GM23338 (cell line): ENCODE measurements around the gene IPP. TPM values are rescaled to one million over a fixed set of nuclear protein-coding genes. Genes with fewer than 3 reads are reported as not detected.

Experiments
- ATAC-seq: fragments of 200-7000 bp; cut with Tn5 transposase; 3 replicates; pipeline ENCODE4 v1.9.1; 2020
- DNase-seq: peaks from one replicate; pipeline ENCODE4 v3.0.0-alpha.2; 2015; ENCODE audit warnings: low spot score
- H2AFZ ChIP-seq: fragments of 200-600 bp; sonication (generic); 2 replicates; pipeline ENCODE4 v1.8.0; 2016; ENCODE audit warnings: antibody characterized with exemption, mild to moderate bottlenecking, moderate library complexity
- H3F3A ChIP-seq: fragments of 200-600 bp; sonication (generic); replicated peaks from 2 replicates; pipeline ENCODE4 v1.8.0; 2017; ENCODE audit warnings: antibody characterized with exemption, mixed run types, low read depth
- H3K27ac ChIP-seq: fragments of 200-600 bp; sonication (generic); 2 replicates; pipeline ENCODE4 v1.6.1; 2016; ENCODE audit warnings: low read depth
- H3K27me3 ChIP-seq: fragments of 200-600 bp; sonication (generic); 2 replicates; pipeline ENCODE4 v1.8.0; 2016; ENCODE audit warnings: mild to moderate bottlenecking, mixed run types, moderate library complexity; ENCODE audit not compliant: insufficient read depth
- H3K36me3 ChIP-seq: fragments of 200-600 bp; sonication (generic); 2 replicates; pipeline ENCODE4 v1.8.0; 2016; ENCODE audit warnings: mild to moderate bottlenecking; ENCODE audit not compliant: insufficient read depth
- H3K4me1 ChIP-seq: fragments of 200-600 bp; sonication (generic); 2 replicates; pipeline ENCODE4 v1.8.0; 2016; ENCODE audit warnings: mild to moderate bottlenecking, moderate library complexity; ENCODE audit not compliant: insufficient read depth
- H3K4me2 ChIP-seq: fragments of 200-600 bp; sonication (generic); 2 replicates; pipeline ENCODE4 v1.7.1; 2017; ENCODE audit warnings: mixed run types
- H3K4me3 ChIP-seq: fragments of 200-600 bp; sonication (generic); 2 replicates; pipeline ENCODE4 v1.6.1; 2016; ENCODE audit warnings: mixed run types
- H3K79me2 ChIP-seq: fragments of 200-600 bp; sonication (generic); replicated peaks from 2 replicates; pipeline ENCODE4 v1.8.0; 2017; ENCODE audit warnings: mild to moderate bottlenecking; ENCODE audit not compliant: insufficient read depth
- H3K9me2 ChIP-seq: fragments of 200-600 bp; sonication (generic); 2 replicates; pipeline ENCODE4 v1.8.0; 2017; ENCODE audit not compliant: insufficient read depth
- H4K20me1 ChIP-seq: fragments of 200-600 bp; sonication (generic); replicated peaks from 2 replicates; pipeline ENCODE4 v1.8.0; 2017; ENCODE audit warnings: mild to moderate bottlenecking; ENCODE audit not compliant: insufficient read depth
- H3K27ac Mint-ChIP-seq: 2 replicates; pipeline ENCODE4 v1.8.0; 2020; ENCODE audit warnings: inconsistent platforms, mild to moderate bottlenecking, moderate library complexity, mixed read lengths
- H3K27me3 Mint-ChIP-seq: 3 replicates; pipeline ENCODE4 v1.8.0; 2022; ENCODE audit warnings: low read depth, mild to moderate bottlenecking, moderate library complexity, mixed read lengths, inconsistent platforms; ENCODE audit not compliant: insufficient read depth, poor library complexity
- H3K36me3 Mint-ChIP-seq: 3 replicates; pipeline ENCODE4 v1.8.0; 2021; ENCODE audit warnings: low read depth, mild to moderate bottlenecking, inconsistent platforms, moderate library complexity, mixed read lengths
- H3K4me1 Mint-ChIP-seq: 3 replicates; pipeline ENCODE4 v1.8.0; 2020; ENCODE audit warnings: mild to moderate bottlenecking, inconsistent platforms, mixed read lengths
- H3K4me3 Mint-ChIP-seq: 3 replicates; pipeline ENCODE4 v1.8.0; 2021; ENCODE audit warnings: moderate library complexity, mild to moderate bottlenecking, inconsistent platforms, mixed read lengths
- H3K9me3 Mint-ChIP-seq: 3 replicates; pipeline ENCODE4 v1.8.0; 2020; ENCODE audit warnings: moderate library complexity, mild to moderate bottlenecking, inconsistent platforms, mixed read lengths
- CREB1 ChIP-seq: fragments of 250-450 bp; sonication (Bioruptor Pico); IDR thresholded peaks from 2 replicates; pipeline ENCODE4 v1.5.0; 2020; ENCODE audit warnings: low read depth, mild to moderate bottlenecking, moderate library complexity
- EZH2 ChIP-seq: fragments of 200-600 bp; sonication (generic); IDR thresholded peaks from one replicate; pipeline ENCODE4 v1.8.0; 2017; ENCODE audit warnings: antibody characterized with exemption, mild to moderate bottlenecking, low read depth; ENCODE audit not compliant: unreplicated experiment
- EZH2phosphoT487 ChIP-seq: fragments of 200-600 bp; sonication (generic); IDR thresholded peaks from one replicate; pipeline ENCODE4 v1.8.1; 2018; ENCODE audit warnings: antibody characterized with exemption; ENCODE audit not compliant: unreplicated experiment
- JUNB ChIP-seq: IDR thresholded peaks from one replicate; pipeline ENCODE4 v1.6.1; 2016; ENCODE audit warnings: antibody characterized with exemption; ENCODE audit not compliant: unreplicated experiment
- NANOG ChIP-seq: IDR thresholded peaks from 2 replicates; pipeline ENCODE4 v1.6.1; 2016; ENCODE audit warnings: antibody characterized with exemption, borderline replicate concordance
- POLR2AphosphoS5 ChIP-seq: IDR thresholded peaks from 2 replicates; pipeline ENCODE4 v1.6.1; 2016; ENCODE audit warnings: antibody characterized with exemption, low read depth
- STAT1 ChIP-seq: IDR thresholded peaks from one replicate; pipeline ENCODE4 v1.6.1; 2016; ENCODE audit warnings: antibody characterized with exemption; ENCODE audit not compliant: unreplicated experiment
- ZNF114 ChIP-seq: fragments of 250-450 bp; sonication (Bioruptor Pico); IDR thresholded peaks from 2 replicates; pipeline ENCODE4 v1.5.0; 2020; ENCODE audit warnings: mild to moderate bottlenecking, moderate library complexity
- ZNF331 ChIP-seq: fragments of 250-450 bp; sonication (Bioruptor Pico); IDR thresholded peaks from 2 replicates; pipeline ENCODE4 v1.5.0; 2020; ENCODE audit warnings: low read depth, mild to moderate bottlenecking, moderate library complexity
- polyA plus RNA-seq: library from polyadenylated mRNA; unstranded; fragments of >200 nt; fragmentation: Nextera tagmentation; extraction: Ambion mirVana; gene quantifications from 2 replicates; pipeline ENCODE4 v1.2.1, GENCODE V29; 2016
- total RNA-seq: library from RNA; depleted of rRNA; stranded (reverse); fragments of >200 nt; shearing (Covaris generic); gene quantifications from 2 replicates; pipeline ENCODE4 v1.2.3, GENCODE V29; 2014
- TF ChIP-seq, protein P1 (sequence below): IDR thresholded peaks from one replicate; pipeline ENCODE4 v1.6.1; 2018; ENCODE audit warnings: antibody characterized with exemption; ENCODE audit not compliant: unreplicated experiment
- TF ChIP-seq, protein P2 (sequence below), 2 experiments: fragments of 200-600 bp in 1 of 2; sonication (generic) in 1 of 2; conservative IDR thresholded peaks; 2 replicates each; pipeline versions ENCODE4 v1.5.1 to v1.6.1; 2016 to 2017; ENCODE audit warnings: antibody characterized with exemption in 2 of 2, low read depth in 2 of 2, mild to moderate bottlenecking in 2 of 2, moderate library complexity in 1 of 2
- TF ChIP-seq, protein P3 (sequence below): fragments of 250-450 bp; sonication (Bioruptor Pico); IDR thresholded peaks from 2 replicates; pipeline ENCODE4 v1.5.0; 2020; ENCODE audit warnings: mild to moderate bottlenecking, moderate library complexity
- TF ChIP-seq, protein P4 (sequence below): IDR thresholded peaks from 2 replicates; pipeline ENCODE4 v1.6.1; 2016; ENCODE audit warnings: antibody characterized with exemption

Gene IPP
- total and polyA plus RNA-seq, 2 experiments from 2014 or later, result 1.8 to 2.8 TPM

DNA sequence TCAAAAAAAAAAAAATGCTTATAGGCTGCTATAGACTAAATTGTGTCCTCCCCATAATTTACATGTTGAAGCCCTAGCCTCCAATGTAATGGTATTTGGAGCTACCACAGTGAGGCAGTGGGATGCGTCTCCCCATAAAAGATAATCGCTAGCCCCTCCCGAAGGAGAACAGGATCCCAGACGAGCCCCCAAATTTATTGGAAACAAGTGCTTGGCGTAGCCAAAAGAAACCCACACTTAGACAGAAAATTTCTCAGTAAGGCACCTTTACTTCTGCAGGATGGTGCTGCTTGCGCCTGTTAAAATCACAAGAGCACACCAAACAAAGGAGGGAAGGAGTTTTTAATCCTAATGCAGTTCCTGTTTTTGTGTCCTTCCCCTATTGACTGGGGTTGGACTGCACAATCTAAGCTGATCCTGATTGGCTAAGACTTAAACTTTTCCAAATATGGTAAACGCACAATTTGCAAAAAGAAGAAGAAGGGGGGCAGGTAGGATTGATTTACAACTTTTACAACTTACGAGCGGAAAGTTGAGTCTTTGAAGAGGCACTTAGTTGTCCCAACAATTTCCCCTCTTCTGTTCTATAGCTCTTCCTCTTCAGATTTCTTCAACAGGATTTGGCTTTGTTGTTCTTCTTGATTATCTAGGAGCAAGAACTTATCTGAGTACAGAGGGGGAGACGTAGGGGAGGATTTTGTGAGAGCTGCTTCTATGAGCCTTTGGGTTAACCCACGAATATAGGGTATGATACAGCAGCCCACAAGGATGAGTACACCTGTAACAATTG is 3.0 kb upstream of the IPP start:
- H3K4me1 ChIP-seq, result peaks cover 5% of the 10 kb centered on the region; the same call in 1 of the 2 replicates
- H3K4me2 ChIP-seq, result no peak overlapping the region
- H3K4me1 Mint-ChIP-seq, result peaks cover 5% of the 10 kb centered on the region
- H3K27me3 Mint-ChIP-seq, result peaks cover 4% of the 10 kb centered on the region
- H2AFZ ChIP-seq, result no peak overlapping the region
- H3K79me2 ChIP-seq, result no peaks in the 10 kb centered on the region
- H3K4me3 ChIP-seq, result no peak overlapping the region; the same call in 1 of the 2 replicates
- H3K36me3 ChIP-seq, result peaks cover 6% of the 10 kb centered on the region
- no peak overlapping the region for H3K27ac ChIP-seq
- H3K9me3 Mint-ChIP-seq, result peaks cover 29% of the 10 kb centered on the region
- peaks cover 15% of the 10 kb centered on the region for H3K36me3 Mint-ChIP-seq
- H3K27ac Mint-ChIP-seq, result no peak overlapping the region
- no peaks in the 10 kb centered on the region for H3K27me3 ChIP-seq
- H3F3A ChIP-seq, result peaks cover 12% of the 10 kb centered on the region
- H3K4me3 Mint-ChIP-seq, result no peak overlapping the region
- H4K20me1 ChIP-seq, result no peaks in the 10 kb centered on the region
- peak; percentile 53 for DNase-seq
- ATAC-seq, result no peak
- no peak for TF ChIP-seq NANOG
- TF ChIP-seq ZNF331 (CRISPR knock-in tag), result no peak
- no peak for TF ChIP-seq ZNF114 (CRISPR knock-in tag)
- no peak for TF ChIP-seq STAT1
- TF ChIP-seq, protein P1, sequence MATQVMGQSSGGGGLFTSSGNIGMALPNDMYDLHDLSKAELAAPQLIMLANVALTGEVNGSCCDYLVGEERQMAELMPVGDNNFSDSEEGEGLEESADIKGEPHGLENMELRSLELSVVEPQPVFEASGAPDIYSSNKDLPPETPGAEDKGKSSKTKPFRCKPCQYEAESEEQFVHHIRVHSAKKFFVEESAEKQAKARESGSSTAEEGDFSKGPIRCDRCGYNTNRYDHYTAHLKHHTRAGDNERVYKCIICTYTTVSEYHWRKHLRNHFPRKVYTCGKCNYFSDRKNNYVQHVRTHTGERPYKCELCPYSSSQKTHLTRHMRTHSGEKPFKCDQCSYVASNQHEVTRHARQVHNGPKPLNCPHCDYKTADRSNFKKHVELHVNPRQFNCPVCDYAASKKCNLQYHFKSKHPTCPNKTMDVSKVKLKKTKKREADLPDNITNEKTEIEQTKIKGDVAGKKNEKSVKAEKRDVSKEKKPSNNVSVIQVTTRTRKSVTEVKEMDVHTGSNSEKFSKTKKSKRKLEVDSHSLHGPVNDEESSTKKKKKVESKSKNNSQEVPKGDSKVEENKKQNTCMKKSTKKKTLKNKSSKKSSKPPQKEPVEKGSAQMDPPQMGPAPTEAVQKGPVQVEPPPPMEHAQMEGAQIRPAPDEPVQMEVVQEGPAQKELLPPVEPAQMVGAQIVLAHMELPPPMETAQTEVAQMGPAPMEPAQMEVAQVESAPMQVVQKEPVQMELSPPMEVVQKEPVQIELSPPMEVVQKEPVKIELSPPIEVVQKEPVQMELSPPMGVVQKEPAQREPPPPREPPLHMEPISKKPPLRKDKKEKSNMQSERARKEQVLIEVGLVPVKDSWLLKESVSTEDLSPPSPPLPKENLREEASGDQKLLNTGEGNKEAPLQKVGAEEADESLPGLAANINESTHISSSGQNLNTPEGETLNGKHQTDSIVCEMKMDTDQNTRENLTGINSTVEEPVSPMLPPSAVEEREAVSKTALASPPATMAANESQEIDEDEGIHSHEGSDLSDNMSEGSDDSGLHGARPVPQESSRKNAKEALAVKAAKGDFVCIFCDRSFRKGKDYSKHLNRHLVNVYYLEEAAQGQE, result no peak
- TF ChIP-seq, protein P2, sequence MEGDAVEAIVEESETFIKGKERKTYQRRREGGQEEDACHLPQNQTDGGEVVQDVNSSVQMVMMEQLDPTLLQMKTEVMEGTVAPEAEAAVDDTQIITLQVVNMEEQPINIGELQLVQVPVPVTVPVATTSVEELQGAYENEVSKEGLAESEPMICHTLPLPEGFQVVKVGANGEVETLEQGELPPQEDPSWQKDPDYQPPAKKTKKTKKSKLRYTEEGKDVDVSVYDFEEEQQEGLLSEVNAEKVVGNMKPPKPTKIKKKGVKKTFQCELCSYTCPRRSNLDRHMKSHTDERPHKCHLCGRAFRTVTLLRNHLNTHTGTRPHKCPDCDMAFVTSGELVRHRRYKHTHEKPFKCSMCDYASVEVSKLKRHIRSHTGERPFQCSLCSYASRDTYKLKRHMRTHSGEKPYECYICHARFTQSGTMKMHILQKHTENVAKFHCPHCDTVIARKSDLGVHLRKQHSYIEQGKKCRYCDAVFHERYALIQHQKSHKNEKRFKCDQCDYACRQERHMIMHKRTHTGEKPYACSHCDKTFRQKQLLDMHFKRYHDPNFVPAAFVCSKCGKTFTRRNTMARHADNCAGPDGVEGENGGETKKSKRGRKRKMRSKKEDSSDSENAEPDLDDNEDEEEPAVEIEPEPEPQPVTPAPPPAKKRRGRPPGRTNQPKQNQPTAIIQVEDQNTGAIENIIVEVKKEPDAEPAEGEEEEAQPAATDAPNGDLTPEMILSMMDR (conservative IDR thresholded peaks at IDR 0.05; ENCODE audit: low read depth in 2 of 2), result no peak
- TF ChIP-seq CREB1 (CRISPR knock-in tag), result no peak
- TF ChIP-seq, protein P3, sequence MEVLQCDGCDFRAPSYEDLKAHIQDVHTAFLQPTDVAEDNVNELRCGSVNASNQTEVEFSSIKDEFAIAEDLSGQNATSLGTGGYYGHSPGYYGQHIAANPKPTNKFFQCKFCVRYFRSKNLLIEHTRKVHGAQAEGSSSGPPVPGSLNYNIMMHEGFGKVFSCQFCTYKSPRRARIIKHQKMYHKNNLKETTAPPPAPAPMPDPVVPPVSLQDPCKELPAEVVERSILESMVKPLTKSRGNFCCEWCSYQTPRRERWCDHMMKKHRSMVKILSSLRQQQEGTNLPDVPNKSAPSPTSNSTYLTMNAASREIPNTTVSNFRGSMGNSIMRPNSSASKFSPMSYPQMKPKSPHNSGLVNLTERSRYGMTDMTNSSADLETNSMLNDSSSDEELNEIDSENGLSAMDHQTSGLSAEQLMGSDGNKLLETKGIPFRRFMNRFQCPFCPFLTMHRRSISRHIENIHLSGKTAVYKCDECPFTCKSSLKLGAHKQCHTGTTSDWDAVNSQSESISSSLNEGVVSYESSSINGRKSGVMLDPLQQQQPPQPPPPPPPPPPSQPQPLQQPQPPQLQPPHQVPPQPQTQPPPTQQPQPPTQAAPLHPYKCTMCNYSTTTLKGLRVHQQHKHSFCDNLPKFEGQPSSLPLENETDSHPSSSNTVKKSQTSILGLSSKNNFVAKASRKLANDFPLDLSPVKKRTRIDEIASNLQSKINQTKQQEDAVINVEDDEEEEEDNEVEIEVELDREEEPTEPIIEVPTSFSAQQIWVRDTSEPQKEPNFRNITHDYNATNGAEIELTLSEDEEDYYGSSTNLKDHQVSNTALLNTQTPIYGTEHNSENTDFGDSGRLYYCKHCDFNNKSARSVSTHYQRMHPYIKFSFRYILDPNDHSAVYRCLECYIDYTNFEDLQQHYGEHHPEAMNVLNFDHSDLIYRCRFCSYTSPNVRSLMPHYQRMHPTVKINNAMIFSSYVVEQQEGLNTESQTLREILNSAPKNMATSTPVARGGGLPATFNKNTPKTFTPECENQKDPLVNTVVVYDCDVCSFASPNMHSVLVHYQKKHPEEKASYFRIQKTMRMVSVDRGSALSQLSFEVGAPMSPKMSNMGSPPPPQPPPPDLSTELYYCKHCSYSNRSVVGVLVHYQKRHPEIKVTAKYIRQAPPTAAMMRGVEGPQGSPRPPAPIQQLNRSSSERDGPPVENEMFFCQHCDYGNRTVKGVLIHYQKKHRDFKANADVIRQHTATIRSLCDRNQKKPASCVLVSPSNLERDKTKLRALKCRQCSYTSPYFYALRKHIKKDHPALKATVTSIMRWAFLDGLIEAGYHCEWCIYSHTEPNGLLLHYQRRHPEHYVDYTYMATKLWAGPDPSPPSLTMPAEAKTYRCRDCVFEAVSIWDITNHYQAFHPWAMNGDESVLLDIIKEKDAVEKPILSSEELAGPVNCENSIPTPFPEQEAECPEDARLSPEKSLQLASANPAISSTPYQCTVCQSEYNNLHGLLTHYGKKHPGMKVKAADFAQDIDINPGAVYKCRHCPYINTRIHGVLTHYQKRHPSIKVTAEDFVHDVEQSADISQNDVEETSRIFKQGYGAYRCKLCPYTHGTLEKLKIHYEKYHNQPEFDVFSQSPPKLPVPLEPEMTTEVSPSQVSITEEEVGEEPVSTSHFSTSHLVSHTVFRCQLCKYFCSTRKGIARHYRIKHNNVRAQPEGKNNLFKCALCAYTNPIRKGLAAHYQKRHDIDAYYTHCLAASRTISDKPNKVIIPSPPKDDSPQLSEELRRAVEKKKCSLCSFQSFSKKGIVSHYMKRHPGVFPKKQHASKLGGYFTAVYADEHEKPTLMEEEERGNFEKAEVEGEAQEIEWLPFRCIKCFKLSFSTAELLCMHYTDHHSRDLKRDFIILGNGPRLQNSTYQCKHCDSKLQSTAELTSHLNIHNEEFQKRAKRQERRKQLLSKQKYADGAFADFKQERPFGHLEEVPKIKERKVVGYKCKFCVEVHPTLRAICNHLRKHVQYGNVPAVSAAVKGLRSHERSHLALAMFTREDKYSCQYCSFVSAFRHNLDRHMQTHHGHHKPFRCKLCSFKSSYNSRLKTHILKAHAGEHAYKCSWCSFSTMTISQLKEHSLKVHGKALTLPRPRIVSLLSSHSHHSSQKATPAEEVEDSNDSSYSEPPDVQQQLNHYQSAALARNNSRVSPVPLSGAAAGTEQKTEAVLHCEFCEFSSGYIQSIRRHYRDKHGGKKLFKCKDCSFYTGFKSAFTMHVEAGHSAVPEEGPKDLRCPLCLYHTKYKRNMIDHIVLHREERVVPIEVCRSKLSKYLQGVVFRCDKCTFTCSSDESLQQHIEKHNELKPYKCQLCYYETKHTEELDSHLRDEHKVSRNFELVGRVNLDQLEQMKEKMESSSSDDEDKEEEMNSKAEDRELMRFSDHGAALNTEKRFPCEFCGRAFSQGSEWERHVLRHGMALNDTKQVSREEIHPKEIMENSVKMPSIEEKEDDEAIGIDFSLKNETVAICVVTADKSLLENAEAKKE (CRISPR knock-in tag), result no peak
- TF ChIP-seq, protein P4, sequence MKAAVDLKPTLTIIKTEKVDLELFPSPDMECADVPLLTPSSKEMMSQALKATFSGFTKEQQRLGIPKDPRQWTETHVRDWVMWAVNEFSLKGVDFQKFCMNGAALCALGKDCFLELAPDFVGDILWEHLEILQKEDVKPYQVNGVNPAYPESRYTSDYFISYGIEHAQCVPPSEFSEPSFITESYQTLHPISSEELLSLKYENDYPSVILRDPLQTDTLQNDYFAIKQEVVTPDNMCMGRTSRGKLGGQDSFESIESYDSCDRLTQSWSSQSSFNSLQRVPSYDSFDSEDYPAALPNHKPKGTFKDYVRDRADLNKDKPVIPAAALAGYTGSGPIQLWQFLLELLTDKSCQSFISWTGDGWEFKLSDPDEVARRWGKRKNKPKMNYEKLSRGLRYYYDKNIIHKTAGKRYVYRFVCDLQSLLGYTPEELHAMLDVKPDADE, result no peak
- TF ChIP-seq EZH2, result no peak
- no peak for TF ChIP-seq JUNB
- no peak for TF ChIP-seq POLR2AphosphoS5
- TF ChIP-seq EZH2phosphoT487, result no peak
- peaks cover 5% of the 10 kb centered on the region; the same call in 1 of the 2 replicates for H3K9me2 ChIP-seq
